ENCODE measurements around the gene METTL8. TPM values are rescaled to one million over a fixed set of nuclear protein-coding genes. Genes with fewer than 3 reads are reported as not detected.

METTL8 gene
- total and polyA plus RNA-seq, 2 experiments from 2014 or later: 60.9 to 64.3 TPM

- Mint-ChIP-seq H3K27me3 (ENCODE audit: insufficient read depth, low read depth, poor library complexity) (peaks cover 2% of the 10 kb centered on the region), H3K9me3 (no peaks in the 10 kb centered on the region), H3K27ac (no peak overlapping the region; the same call in 1 of the 2 replicates), H3K36me3 (ENCODE audit: low read depth) (peaks cover 5% of the 10 kb centered on the region; the same call in 2 of the 3 replicates), H3K4me3 (no peak overlapping the region), H3K4me1 (peaks cover 44% of the 10 kb centered on the region)
- H3K4me1 ChIP-seq (ENCODE audit: insufficient read depth): peaks cover 40% of the 10 kb centered on the region
- no peaks in the 10 kb centered on the region for H3K36me3 ChIP-seq (ENCODE audit: insufficient read depth)
- H3K4me3 ChIP-seq: no peak overlapping the region
- peaks cover 5% of the 10 kb centered on the region for H3K9me2 ChIP-seq (ENCODE audit: insufficient read depth)
- H2AFZ ChIP-seq: no peak overlapping the region
- H3K79me2 ChIP-seq (replicated peaks; ENCODE audit: insufficient read depth): peaks cover 78% of the 10 kb centered on the region
- no peak for TF ChIP-seq CREB1 (CRISPR knock-in tag; IDR thresholded peaks at IDR 0.05; ENCODE audit: low read depth)
- TF ChIP-seq ZNF462 (CRISPR knock-in tag; IDR thresholded peaks at IDR 0.05): no peak
- TF ChIP-seq STAT1 (IDR thresholded peaks at IDR 0.05; ENCODE audit: unreplicated experiment): no peak
- TF ChIP-seq, protein P1, sequence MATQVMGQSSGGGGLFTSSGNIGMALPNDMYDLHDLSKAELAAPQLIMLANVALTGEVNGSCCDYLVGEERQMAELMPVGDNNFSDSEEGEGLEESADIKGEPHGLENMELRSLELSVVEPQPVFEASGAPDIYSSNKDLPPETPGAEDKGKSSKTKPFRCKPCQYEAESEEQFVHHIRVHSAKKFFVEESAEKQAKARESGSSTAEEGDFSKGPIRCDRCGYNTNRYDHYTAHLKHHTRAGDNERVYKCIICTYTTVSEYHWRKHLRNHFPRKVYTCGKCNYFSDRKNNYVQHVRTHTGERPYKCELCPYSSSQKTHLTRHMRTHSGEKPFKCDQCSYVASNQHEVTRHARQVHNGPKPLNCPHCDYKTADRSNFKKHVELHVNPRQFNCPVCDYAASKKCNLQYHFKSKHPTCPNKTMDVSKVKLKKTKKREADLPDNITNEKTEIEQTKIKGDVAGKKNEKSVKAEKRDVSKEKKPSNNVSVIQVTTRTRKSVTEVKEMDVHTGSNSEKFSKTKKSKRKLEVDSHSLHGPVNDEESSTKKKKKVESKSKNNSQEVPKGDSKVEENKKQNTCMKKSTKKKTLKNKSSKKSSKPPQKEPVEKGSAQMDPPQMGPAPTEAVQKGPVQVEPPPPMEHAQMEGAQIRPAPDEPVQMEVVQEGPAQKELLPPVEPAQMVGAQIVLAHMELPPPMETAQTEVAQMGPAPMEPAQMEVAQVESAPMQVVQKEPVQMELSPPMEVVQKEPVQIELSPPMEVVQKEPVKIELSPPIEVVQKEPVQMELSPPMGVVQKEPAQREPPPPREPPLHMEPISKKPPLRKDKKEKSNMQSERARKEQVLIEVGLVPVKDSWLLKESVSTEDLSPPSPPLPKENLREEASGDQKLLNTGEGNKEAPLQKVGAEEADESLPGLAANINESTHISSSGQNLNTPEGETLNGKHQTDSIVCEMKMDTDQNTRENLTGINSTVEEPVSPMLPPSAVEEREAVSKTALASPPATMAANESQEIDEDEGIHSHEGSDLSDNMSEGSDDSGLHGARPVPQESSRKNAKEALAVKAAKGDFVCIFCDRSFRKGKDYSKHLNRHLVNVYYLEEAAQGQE (IDR thresholded peaks at IDR 0.05; ENCODE audit: unreplicated experiment): no peak
- TF ChIP-seq JUNB (IDR thresholded peaks at IDR 0.05; ENCODE audit: unreplicated experiment): no peak
- no peak for TF ChIP-seq EZH2phosphoT487 (IDR thresholded peaks at IDR 0.05; ENCODE audit: unreplicated experiment)
- TF ChIP-seq POLR2AphosphoS5 (IDR thresholded peaks at IDR 0.05; ENCODE audit: low read depth): no peak
- TF ChIP-seq, protein P2, sequence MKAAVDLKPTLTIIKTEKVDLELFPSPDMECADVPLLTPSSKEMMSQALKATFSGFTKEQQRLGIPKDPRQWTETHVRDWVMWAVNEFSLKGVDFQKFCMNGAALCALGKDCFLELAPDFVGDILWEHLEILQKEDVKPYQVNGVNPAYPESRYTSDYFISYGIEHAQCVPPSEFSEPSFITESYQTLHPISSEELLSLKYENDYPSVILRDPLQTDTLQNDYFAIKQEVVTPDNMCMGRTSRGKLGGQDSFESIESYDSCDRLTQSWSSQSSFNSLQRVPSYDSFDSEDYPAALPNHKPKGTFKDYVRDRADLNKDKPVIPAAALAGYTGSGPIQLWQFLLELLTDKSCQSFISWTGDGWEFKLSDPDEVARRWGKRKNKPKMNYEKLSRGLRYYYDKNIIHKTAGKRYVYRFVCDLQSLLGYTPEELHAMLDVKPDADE (IDR thresholded peaks at IDR 0.05): no peak
- no peak for TF ChIP-seq ZNF114 (CRISPR knock-in tag; IDR thresholded peaks at IDR 0.05)
- TF ChIP-seq ZNF331 (CRISPR knock-in tag; IDR thresholded peaks at IDR 0.05; ENCODE audit: low read depth): no peak
- H3F3A ChIP-seq (replicated peaks; ENCODE audit: low read depth): no peaks in the 10 kb centered on the region
- no peak for ATAC-seq
- DNase-seq (ENCODE audit: low spot score): no peak
- no peak overlapping the region for H3K27ac ChIP-seq (ENCODE audit: low read depth)
- H4K20me1 ChIP-seq (replicated peaks; ENCODE audit: insufficient read depth): no peaks in the 10 kb centered on the region
- no peak overlapping the region for H3K4me2 ChIP-seq
- no peaks in the 10 kb centered on the region for H3K27me3 ChIP-seq (ENCODE audit: insufficient read depth)
Measured at GRCh38 chr2:171411791-171412483, 21.9 kb downstream of the METTL8 start.
